HG02840 (cell line): ENCODE data around the gene CCDC73.
A peak's percentile ranks its signal among the peaks of the same experiment; 100 is the strongest.
"Not testable (repeated sequence)": the region's sequence is repeated elsewhere in the genome, so short reads cannot be mapped to it uniquely, and the experiment has no call there.

Experiments used
- ATAC-seq: cut with Tn5 transposase; IDR thresholded peaks from one replicate; pipeline ENCODE4 v1.9.1; 2021; ENCODE audit warnings: mild to moderate bottlenecking, moderate library complexity, moderate number of reproducible peaks; ENCODE audit not compliant: unreplicated experiment, low FRiP score

The CCDC73 gene

GRCh38 chr11:32809313-32809712, 14.9 kb upstream of the CCDC73 start:
- peak; percentile 80 for ATAC-seq

GRCh38 chr11:32796425-32796824, 2.0 kb upstream of the CCDC73 start:
- no peak for ATAC-seq

GRCh38 chr11:32792948-32793475, 1.4 kb downstream of the CCDC73 start:
- ATAC-seq: peak; percentile 89

GRCh38 chr11:32792111-32792947, 2.1 kb downstream of the CCDC73 start:
- ATAC-seq: peak; percentile 16

GRCh38 chr11:32790916-32791315, 3.5 kb downstream of the CCDC73 start:
- no peak for ATAC-seq

- ATAC-seq: no peak
Observed at GRCh38 chr11:32786811-32787210, 7.7 kb downstream of the CCDC73 start.

- ATAC-seq: no peak
Observed at GRCh38 chr11:32785262-32785661, 9.2 kb downstream of the CCDC73 start.

- ATAC-seq: no peak
Observed at GRCh38 chr11:32781721-32782120, 12.7 kb downstream of the CCDC73 start.

GRCh38 chr11:32780839-32781238, 13.6 kb downstream of the CCDC73 start:
- not testable (repeated sequence) for ATAC-seq

GRCh38 chr11:32779136-32779535, 15.3 kb downstream of the CCDC73 start:
- no peak for ATAC-seq

- ATAC-seq: no peak
Observed at GRCh38 chr11:32775908-32776307, 18.6 kb downstream of the CCDC73 start.

GRCh38 chr11:32774081-32774480, 20.4 kb downstream of the CCDC73 start:
- no peak for ATAC-seq

- no peak for ATAC-seq
Observed at GRCh38 chr11:32772731-32773130, 21.7 kb downstream of the CCDC73 start.

GRCh38 chr11:32761774-32762173, 32.7 kb downstream of the CCDC73 start:
- ATAC-seq: not testable (repeated sequence)

GRCh38 chr11:32758291-32758690, 36.2 kb downstream of the CCDC73 start:
- no peak for ATAC-seq

GRCh38 chr11:32753181-32753580, 41.3 kb downstream of the CCDC73 start:
- ATAC-seq: not testable (repeated sequence)

- no peak for ATAC-seq
Observed at GRCh38 chr11:32752001-32752400, 42.5 kb downstream of the CCDC73 start.

- no peak for ATAC-seq
Observed at GRCh38 chr11:32751381-32751780, 43.1 kb downstream of the CCDC73 start.

GRCh38 chr11:32729976-32730375, 64.5 kb downstream of the CCDC73 start:
- ATAC-seq: no peak

GRCh38 chr11:32723332-32723731, 71.1 kb downstream of the CCDC73 start:
- no peak for ATAC-seq

- ATAC-seq: no peak
Observed at GRCh38 chr11:32722255-32722654, 72.2 kb downstream of the CCDC73 start.

- no peak for ATAC-seq
Observed at GRCh38 chr11:32713496-32713895, 81.0 kb downstream of the CCDC73 start.
